Right lobe of liver (tissue), 6 donors: ENCODE results near the gene TESK1. TPM values are rescaled to one million over a fixed set of nuclear protein-coding genes. Genes with fewer than 3 reads are reported as not detected.
"Not testable (repeated sequence)": the region's sequence is repeated elsewhere in the genome, so short reads cannot be mapped to it uniquely, and the experiment has no call there.

Source experiments
- ATAC-seq, 4 donors: fragments of 200-7000 bp; cut with Tn5 transposase; one replicate each; pipeline ENCODE4 v1.9.1; 2020; ENCODE audit warnings: mild to moderate bottlenecking in 4 of 4, moderate library complexity in 4 of 4
- DNase-seq, 3 donors: peaks; one replicate each; pipeline ENCODE4 v3.0.0-alpha.2; 2020
- H3K27ac ChIP-seq, 3 donors: fragments of 200-600 bp; one replicate each; pipeline ENCODE4 v1.8.0; 2022
- H3K27me3 ChIP-seq, 2 donors: fragments of 200-600 bp; one replicate each; pipeline ENCODE4 v1.8.0; 2022
- H3K36me3 ChIP-seq, 4 donors: fragments of 200-600 bp; sonication (generic) in 1 of 4; one replicate each; pipeline versions ENCODE4 v1.5.1 to v1.8.0; 2017 to 2022; ENCODE audit warnings: control low read depth in 1 of 4
- H3K4me1 ChIP-seq, 4 donors: fragments of 200-600 bp; sonication (generic) in 1 of 4; one replicate each; pipeline versions ENCODE4 v1.5.1 to v1.8.0; 2017 to 2022; ENCODE audit warnings: control low read depth in 1 of 4
- H3K4me3 ChIP-seq, 3 donors: fragments of 200-600 bp; one replicate each; pipeline ENCODE4 v1.8.0; 2022
- H3K9me3 ChIP-seq, 4 donors: fragments of 200-600 bp; sonication (generic) in 1 of 4; one replicate each; pipeline versions ENCODE4 v1.5.1 to v1.8.0; 2017 to 2022; ENCODE audit warnings: control low read depth in 1 of 4
- CTCF ChIP-seq, 4 donors: fragments of 200-600 bp in 3 of 4; fragments of 450-650 bp in 1 of 4; IDR thresholded peaks; one replicate each; pipeline versions ENCODE4 v1.5.1 to v1.8.0; 2016 to 2022; ENCODE audit warnings: antibody characterized with exemption in 4 of 4, mild to moderate bottlenecking in 2 of 4
- POLR2A ChIP-seq: fragments of 450-650 bp; IDR thresholded peaks from one replicate; pipeline ENCODE4 v1.6.1; 2017; ENCODE audit warnings: antibody characterized with exemption, mild to moderate bottlenecking
- WGBS: methylation state at CpG from one replicate; pipeline ENCODE4 v1.1.6; 2018; ENCODE audit warnings: low coverage, low lambda C conversion rate; ENCODE audit not compliant: insufficient coverage; ENCODE audit errors: missing lambda C conversion rate; 5-methylcytosine and 5-hydroxymethylcytosine counted together
- intact Hi-C, 2 donors: fragments of 100-400 bp; cut with DNase I; formaldehyde crosslinking; loops; one replicate each; pipeline versions ENCODE4 v1.11.2 to v1.14.1; 2022
- total RNA-seq, 6 experiments: library from RNA; depleted of rRNA in 2 of 6; stranded (reverse); fragments of >200 nt in 2 of 6; fragmentation: NEBNext Ultra II Directional in 3 of 6; extraction: Animal tissue kit (Norgen Biotek cat#: 25700) in 3 of 6; gene quantifications; one replicate each; pipeline versions ENCODE4 v1.1.0 to v1.2.4, GENCODE V29; 2016 to 2023
- donor health status: DM: no; HTN: yes; CAD: no.
- donor health status: DM: no; HTN: no; CAD: no.
- donor health status: DM: no; HTN: no; CAD: no.
- donor health status: DM: no; HTN: yes; CAD: no.
- donor health status: DM: no; HTN: yes; CAD: no.

TESK1 gene
- total RNA-seq, 6 experiments from 2014 or later = 10.7 to 17.2 (median 13.4) TPM

DNA sequence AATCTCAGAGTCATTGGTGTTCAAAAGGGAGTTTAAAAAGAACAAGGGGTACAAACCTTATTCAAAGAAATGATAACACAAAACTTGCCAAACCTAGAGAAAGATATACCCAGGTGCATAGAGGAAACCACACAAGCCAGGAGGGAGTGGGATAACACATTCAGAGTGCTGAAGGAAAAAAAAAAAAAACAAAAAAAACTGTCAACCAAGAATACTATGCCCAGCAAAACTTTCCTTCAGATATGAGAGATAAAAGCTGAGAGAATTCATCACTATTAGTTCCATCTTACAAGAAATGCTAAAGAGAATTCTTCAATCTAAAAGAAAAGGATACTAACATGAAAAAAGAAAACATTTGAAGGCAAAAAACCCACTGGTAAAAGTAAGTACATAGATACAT lies 11.5 kb upstream of the TESK1 start:
- no peak for TF ChIP-seq POLR2A
- TF ChIP-seq CTCF (IDR thresholded peaks at IDR 0.05) = no peak
- no peak overlapping the region for H3K4me3 ChIP-seq
- peaks cover 0 to 4% (median 0%) of the 10 kb centered on the region in 4 donors for H3K9me3 ChIP-seq
- no peak overlapping the region for H3K27ac ChIP-seq
- DNase-seq (no peak), ATAC-seq (no peak)
- no peaks in the 10 kb centered on the region for H3K27me3 ChIP-seq
- intact Hi-C loops = no loop called here
- no peaks in the 10 kb centered on the region for H3K36me3 ChIP-seq
- H3K4me1 ChIP-seq = peaks cover 0 to 4% (median 0%) of the 10 kb centered on the region in 4 donors

DNA sequence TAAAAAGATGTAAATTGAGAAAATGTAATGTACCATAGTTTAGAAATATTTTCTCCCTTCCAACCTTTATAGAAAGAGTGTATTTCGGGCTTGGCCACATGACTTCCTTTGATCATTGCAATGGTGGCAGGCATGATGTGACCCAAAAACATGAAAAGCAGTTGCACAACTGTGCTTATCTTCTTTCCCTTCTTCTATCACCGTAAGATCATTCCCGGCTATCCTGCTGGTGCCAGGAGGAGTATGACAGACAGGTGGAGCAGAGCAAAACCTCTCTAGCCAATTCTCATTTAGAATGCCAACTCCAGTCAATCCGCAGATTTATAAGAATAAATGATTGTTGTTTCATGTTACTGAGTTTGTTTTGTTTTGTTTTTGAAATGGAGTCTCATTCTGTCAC lies 10.6 kb upstream of the TESK1 start:
- WGBS = 55% methylated on average over 4 of the region's 4 CpGs
- TF ChIP-seq POLR2A (no peak), CTCF (IDR thresholded peaks at IDR 0.05) (no peak)
- intact Hi-C loops = no loop called here
- ATAC-seq (no peak), DNase-seq (no peak)
- H3K9me3 ChIP-seq = peaks cover 0 to 4% (median 0%) of the 10 kb centered on the region in 4 donors
- no peaks in the 10 kb centered on the region for H3K27me3 ChIP-seq
- no peaks in the 10 kb centered on the region for H3K36me3 ChIP-seq
- no peak overlapping the region for H3K4me3 ChIP-seq
- H3K4me1 ChIP-seq = no peaks in the 10 kb centered on the region
- H3K27ac ChIP-seq = no peak overlapping the region

DNA sequence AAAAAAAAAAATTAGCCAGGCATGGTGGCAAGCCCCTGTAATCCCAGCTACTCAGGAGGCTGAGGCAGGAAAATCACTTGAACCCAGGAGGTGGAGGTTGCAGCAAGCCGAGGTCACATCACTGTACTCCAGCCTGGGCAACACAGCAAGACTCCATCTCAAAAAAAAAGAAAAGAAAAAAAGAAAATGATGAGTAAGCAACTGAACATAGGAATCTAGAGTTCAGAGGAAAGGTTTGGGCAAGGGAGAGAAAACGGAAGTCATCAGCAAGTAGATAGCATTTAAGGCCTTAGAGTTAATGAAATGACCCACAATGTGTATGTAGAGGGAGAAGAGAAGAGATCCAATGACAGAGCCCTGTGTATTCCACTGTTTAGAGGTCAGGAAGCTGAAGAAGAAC lies 8.2 kb upstream of the TESK1 start:
- H3K27ac ChIP-seq, H3K9me3 ChIP-seq, H3K4me1 ChIP-seq, H3K4me3 ChIP-seq, H3K27me3 ChIP-seq, intact Hi-C loops, DNase-seq, H3K36me3 ChIP-seq, ATAC-seq: not testable (repeated sequence)
- WGBS = 80% methylated on average over 1 of the region's 2 CpGs

GRCh38 chr9:35598866-35599590 lies 6.0 kb upstream of the TESK1 start:
- WGBS = 20% methylated on average over 1 of the region's 11 CpGs
- no peak overlapping the region for H3K4me3 ChIP-seq
- ATAC-seq (no peak), DNase-seq (no peak)
- TF ChIP-seq CTCF (IDR thresholded peaks at IDR 0.05) (no peak), POLR2A (no peak)
- no peaks in the 10 kb centered on the region for H3K4me1 ChIP-seq
- no peaks in the 10 kb centered on the region for H3K27me3 ChIP-seq
- no peaks in the 10 kb centered on the region for H3K36me3 ChIP-seq
- no peaks in the 10 kb centered on the region for H3K9me3 ChIP-seq
- intact Hi-C loops = no loop called here
- H3K27ac ChIP-seq = no peak overlapping the region

DNA sequence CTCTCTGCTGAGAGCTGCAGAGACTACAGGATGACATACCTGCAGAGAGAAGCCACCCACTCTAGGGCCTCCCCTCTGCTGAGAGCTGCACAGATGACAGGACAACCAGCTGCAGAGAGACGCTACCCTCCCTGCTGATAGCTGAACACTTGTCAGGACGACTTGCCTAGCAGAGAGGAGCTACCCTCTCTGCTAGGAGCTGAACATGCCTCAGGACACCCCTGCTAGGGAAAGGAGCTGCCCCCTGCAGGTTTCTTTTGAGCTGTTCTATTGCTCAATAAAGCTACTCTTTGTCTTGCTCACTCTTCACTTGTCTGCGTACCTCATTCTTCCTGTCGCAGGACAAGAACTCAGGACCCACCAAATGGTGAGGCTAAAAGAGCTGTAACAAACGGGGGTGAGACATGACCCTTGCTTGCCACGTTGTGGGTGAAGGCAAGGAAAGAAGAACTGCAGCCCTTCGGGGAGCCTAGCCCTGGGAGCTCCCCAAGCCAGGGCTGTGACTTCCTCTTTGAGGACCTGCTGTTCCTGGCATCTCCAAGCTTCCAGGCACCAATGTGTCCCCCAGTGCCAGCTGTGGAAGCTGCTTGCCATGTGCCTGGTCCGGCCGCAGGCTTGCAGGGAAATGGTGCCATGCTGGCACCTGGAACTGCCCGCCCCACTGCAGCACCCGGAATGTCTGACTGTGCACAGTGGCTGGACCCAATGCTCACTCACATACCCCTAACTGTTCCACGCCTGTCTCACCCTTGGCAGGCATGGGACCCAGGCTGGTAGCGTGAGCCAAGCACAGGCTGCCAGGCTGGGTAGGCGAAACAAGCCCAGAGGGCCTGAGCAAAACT lies 5.1 kb upstream of the TESK1 start:
- H3K4me1 ChIP-seq = no peaks in the 10 kb centered on the region
- H3K9me3 ChIP-seq = no peaks in the 10 kb centered on the region
- 54% methylated on average over 3 of the region's 14 CpGs for WGBS
- no peak overlapping the region for H3K27ac ChIP-seq
- no peaks in the 10 kb centered on the region for H3K27me3 ChIP-seq
- no peak for ATAC-seq
- no peak overlapping the region for H3K4me3 ChIP-seq
- TF ChIP-seq POLR2A (no peak), CTCF (IDR thresholded peaks at IDR 0.05) (no peak)
- intact Hi-C loops = no loop called here
- H3K36me3 ChIP-seq = no peaks in the 10 kb centered on the region
- no peak for DNase-seq
